GM23338 (cell line): ENCODE results near the gene CLCN1. TPM values are rescaled to one million over a fixed set of nuclear protein-coding genes. Genes with fewer than 3 reads are reported as not detected.

Source experiments
- ATAC-seq: fragments of 200-7000 bp; cut with Tn5 transposase; 3 replicates; pipeline ENCODE4 v1.9.1; 2020
- DNase-seq: peaks from one replicate; pipeline ENCODE4 v3.0.0-alpha.2; 2015; ENCODE audit warnings: low spot score
- H2AFZ ChIP-seq: fragments of 200-600 bp; sonication (generic); 2 replicates; pipeline ENCODE4 v1.8.0; 2016; ENCODE audit warnings: antibody characterized with exemption, mild to moderate bottlenecking, moderate library complexity
- H3F3A ChIP-seq: fragments of 200-600 bp; sonication (generic); replicated peaks from 2 replicates; pipeline ENCODE4 v1.8.0; 2017; ENCODE audit warnings: antibody characterized with exemption, mixed run types, low read depth
- H3K27ac ChIP-seq: fragments of 200-600 bp; sonication (generic); 2 replicates; pipeline ENCODE4 v1.6.1; 2016; ENCODE audit warnings: low read depth
- H3K27me3 ChIP-seq: fragments of 200-600 bp; sonication (generic); 2 replicates; pipeline ENCODE4 v1.8.0; 2016; ENCODE audit warnings: mild to moderate bottlenecking, mixed run types, moderate library complexity; ENCODE audit not compliant: insufficient read depth
- H3K36me3 ChIP-seq: fragments of 200-600 bp; sonication (generic); 2 replicates; pipeline ENCODE4 v1.8.0; 2016; ENCODE audit warnings: mild to moderate bottlenecking; ENCODE audit not compliant: insufficient read depth
- H3K4me1 ChIP-seq: fragments of 200-600 bp; sonication (generic); 2 replicates; pipeline ENCODE4 v1.8.0; 2016; ENCODE audit warnings: mild to moderate bottlenecking, moderate library complexity; ENCODE audit not compliant: insufficient read depth
- H3K4me2 ChIP-seq: fragments of 200-600 bp; sonication (generic); 2 replicates; pipeline ENCODE4 v1.7.1; 2017; ENCODE audit warnings: mixed run types
- H3K4me3 ChIP-seq: fragments of 200-600 bp; sonication (generic); 2 replicates; pipeline ENCODE4 v1.6.1; 2016; ENCODE audit warnings: mixed run types
- H3K79me2 ChIP-seq: fragments of 200-600 bp; sonication (generic); replicated peaks from 2 replicates; pipeline ENCODE4 v1.8.0; 2017; ENCODE audit warnings: mild to moderate bottlenecking; ENCODE audit not compliant: insufficient read depth
- H3K9me2 ChIP-seq: fragments of 200-600 bp; sonication (generic); 2 replicates; pipeline ENCODE4 v1.8.0; 2017; ENCODE audit not compliant: insufficient read depth
- H4K20me1 ChIP-seq: fragments of 200-600 bp; sonication (generic); replicated peaks from 2 replicates; pipeline ENCODE4 v1.8.0; 2017; ENCODE audit warnings: mild to moderate bottlenecking; ENCODE audit not compliant: insufficient read depth
- H3K27ac Mint-ChIP-seq: 2 replicates; pipeline ENCODE4 v1.8.0; 2020; ENCODE audit warnings: inconsistent platforms, mild to moderate bottlenecking, moderate library complexity, mixed read lengths
- H3K27me3 Mint-ChIP-seq: 3 replicates; pipeline ENCODE4 v1.8.0; 2022; ENCODE audit warnings: low read depth, mild to moderate bottlenecking, moderate library complexity, mixed read lengths, inconsistent platforms; ENCODE audit not compliant: insufficient read depth, poor library complexity
- H3K36me3 Mint-ChIP-seq: 3 replicates; pipeline ENCODE4 v1.8.0; 2021; ENCODE audit warnings: low read depth, mild to moderate bottlenecking, inconsistent platforms, moderate library complexity, mixed read lengths
- H3K4me1 Mint-ChIP-seq: 3 replicates; pipeline ENCODE4 v1.8.0; 2020; ENCODE audit warnings: mild to moderate bottlenecking, inconsistent platforms, mixed read lengths
- H3K4me3 Mint-ChIP-seq: 3 replicates; pipeline ENCODE4 v1.8.0; 2021; ENCODE audit warnings: moderate library complexity, mild to moderate bottlenecking, inconsistent platforms, mixed read lengths
- H3K9me3 Mint-ChIP-seq: 3 replicates; pipeline ENCODE4 v1.8.0; 2020; ENCODE audit warnings: moderate library complexity, mild to moderate bottlenecking, inconsistent platforms, mixed read lengths
- EZH2 ChIP-seq: fragments of 200-600 bp; sonication (generic); IDR thresholded peaks from one replicate; pipeline ENCODE4 v1.8.0; 2017; ENCODE audit warnings: antibody characterized with exemption, mild to moderate bottlenecking, low read depth; ENCODE audit not compliant: unreplicated experiment
- NANOG ChIP-seq: IDR thresholded peaks from 2 replicates; pipeline ENCODE4 v1.6.1; 2016; ENCODE audit warnings: antibody characterized with exemption, borderline replicate concordance
- polyA plus RNA-seq: library from polyadenylated mRNA; unstranded; fragments of >200 nt; fragmentation: Nextera tagmentation; extraction: Ambion mirVana; gene quantifications from 2 replicates; pipeline ENCODE4 v1.2.1, GENCODE V29; 2016
- total RNA-seq: library from RNA; depleted of rRNA; stranded (reverse); fragments of >200 nt; shearing (Covaris generic); gene quantifications from 2 replicates; pipeline ENCODE4 v1.2.3, GENCODE V29; 2014
- TF ChIP-seq, protein P1 (sequence below): IDR thresholded peaks from one replicate; pipeline ENCODE4 v1.6.1; 2018; ENCODE audit warnings: antibody characterized with exemption; ENCODE audit not compliant: unreplicated experiment
- TF ChIP-seq, protein P2 (sequence below): fragments of 250-450 bp; sonication (Bioruptor Pico); IDR thresholded peaks from 2 replicates; pipeline ENCODE4 v1.5.0; 2020; ENCODE audit warnings: mild to moderate bottlenecking, moderate library complexity

Gene CLCN1
- total and polyA plus RNA-seq, 2 experiments from 2014 or later, result 0.38 to 0.48 TPM

DNA sequence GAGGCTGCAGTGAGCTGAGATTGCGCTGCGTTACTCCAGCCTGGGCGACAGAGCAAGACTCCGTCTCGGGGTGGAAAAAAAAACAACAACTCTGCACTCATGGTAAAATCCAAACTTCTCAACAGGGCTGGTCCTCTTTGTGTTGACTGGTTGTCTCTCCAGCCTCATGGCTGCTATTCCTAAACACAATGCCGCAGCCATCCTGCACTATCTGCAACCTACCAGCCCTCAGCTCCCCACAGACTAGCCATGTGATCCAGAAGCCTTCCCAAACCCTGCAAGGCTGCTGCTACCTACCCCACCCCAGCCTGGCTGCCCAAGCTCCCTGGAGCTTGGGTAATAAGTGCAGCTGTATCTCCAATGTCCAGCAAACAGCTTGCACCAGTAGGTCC, 77.0 kb downstream of the CLCN1 start (continued):
- TF ChIP-seq, protein P1, sequence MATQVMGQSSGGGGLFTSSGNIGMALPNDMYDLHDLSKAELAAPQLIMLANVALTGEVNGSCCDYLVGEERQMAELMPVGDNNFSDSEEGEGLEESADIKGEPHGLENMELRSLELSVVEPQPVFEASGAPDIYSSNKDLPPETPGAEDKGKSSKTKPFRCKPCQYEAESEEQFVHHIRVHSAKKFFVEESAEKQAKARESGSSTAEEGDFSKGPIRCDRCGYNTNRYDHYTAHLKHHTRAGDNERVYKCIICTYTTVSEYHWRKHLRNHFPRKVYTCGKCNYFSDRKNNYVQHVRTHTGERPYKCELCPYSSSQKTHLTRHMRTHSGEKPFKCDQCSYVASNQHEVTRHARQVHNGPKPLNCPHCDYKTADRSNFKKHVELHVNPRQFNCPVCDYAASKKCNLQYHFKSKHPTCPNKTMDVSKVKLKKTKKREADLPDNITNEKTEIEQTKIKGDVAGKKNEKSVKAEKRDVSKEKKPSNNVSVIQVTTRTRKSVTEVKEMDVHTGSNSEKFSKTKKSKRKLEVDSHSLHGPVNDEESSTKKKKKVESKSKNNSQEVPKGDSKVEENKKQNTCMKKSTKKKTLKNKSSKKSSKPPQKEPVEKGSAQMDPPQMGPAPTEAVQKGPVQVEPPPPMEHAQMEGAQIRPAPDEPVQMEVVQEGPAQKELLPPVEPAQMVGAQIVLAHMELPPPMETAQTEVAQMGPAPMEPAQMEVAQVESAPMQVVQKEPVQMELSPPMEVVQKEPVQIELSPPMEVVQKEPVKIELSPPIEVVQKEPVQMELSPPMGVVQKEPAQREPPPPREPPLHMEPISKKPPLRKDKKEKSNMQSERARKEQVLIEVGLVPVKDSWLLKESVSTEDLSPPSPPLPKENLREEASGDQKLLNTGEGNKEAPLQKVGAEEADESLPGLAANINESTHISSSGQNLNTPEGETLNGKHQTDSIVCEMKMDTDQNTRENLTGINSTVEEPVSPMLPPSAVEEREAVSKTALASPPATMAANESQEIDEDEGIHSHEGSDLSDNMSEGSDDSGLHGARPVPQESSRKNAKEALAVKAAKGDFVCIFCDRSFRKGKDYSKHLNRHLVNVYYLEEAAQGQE, result no peak

DNA sequence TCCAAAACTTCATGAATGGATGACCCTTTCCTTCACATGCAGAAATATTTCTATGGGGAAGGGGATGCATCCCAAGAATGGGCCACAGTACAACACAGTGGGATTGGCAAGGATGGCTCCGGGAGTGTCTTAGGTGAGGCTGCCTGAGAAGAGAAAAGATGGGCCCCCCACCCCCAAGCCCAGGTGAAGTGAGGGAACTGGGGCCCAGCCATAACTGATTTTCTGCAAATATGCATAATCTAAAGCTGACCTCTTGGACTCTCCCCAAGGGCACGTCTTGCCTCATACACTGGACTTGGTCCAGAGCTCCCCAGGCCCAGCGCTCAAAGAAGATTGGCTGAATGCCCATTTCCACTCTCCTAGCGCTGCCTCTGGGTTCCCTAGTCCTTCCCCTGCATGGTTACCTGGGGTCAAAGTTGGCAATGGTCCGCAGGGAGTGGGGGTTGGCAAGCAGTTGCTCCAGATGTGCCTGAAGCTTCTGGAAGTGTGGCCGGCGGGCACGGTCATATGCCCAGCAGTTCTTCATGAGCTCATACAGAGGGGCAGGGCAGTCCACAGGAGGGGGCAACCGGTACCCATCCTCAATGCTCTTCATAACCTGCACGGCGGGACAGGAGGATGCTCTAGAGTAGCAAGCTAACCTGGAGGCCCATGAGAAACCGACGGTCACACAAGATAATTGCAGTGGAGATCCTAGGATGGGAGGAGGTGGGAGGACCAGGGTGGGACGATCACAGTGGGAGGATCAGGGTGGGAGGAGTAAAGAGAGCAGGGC, 77.5 kb downstream of the CLCN1 start:
- DNase-seq (no peak), ATAC-seq (no peak)
- peaks cover 41% of the 10 kb centered on the region for H3K36me3 ChIP-seq
- peaks cover 27% of the 10 kb centered on the region for H3K27me3 Mint-ChIP-seq
- H3K4me3 Mint-ChIP-seq, result no peak overlapping the region
- H3K79me2 ChIP-seq, result no peaks in the 10 kb centered on the region
- no peaks in the 10 kb centered on the region for H3K9me2 ChIP-seq
- H3K4me3 ChIP-seq, result no peak overlapping the region
- H3K27ac Mint-ChIP-seq, result no peak overlapping the region
- H3K27me3 ChIP-seq, result no peaks in the 10 kb centered on the region
- TF ChIP-seq EZH2 (no peak), NANOG (no peak)
- TF ChIP-seq, protein P1, result no peak
- H2AFZ ChIP-seq, result no peak overlapping the region
- no peak overlapping the region for H3K4me2 ChIP-seq
- H3K4me1 ChIP-seq, result no peaks in the 10 kb centered on the region; the same call in 1 of the 2 replicates
- H4K20me1 ChIP-seq, result peaks cover 12% of the 10 kb centered on the region
- H3K4me1 Mint-ChIP-seq, result no peaks in the 10 kb centered on the region; the same call in 1 of the 3 replicates
- no peaks in the 10 kb centered on the region; the same call in 2 of the 3 replicates for H3K9me3 Mint-ChIP-seq
- H3K36me3 Mint-ChIP-seq, result peaks cover 94% of the 10 kb centered on the region
- H3K27ac ChIP-seq, result no peak overlapping the region
- peaks cover 54% of the 10 kb centered on the region for H3F3A ChIP-seq

DNA sequence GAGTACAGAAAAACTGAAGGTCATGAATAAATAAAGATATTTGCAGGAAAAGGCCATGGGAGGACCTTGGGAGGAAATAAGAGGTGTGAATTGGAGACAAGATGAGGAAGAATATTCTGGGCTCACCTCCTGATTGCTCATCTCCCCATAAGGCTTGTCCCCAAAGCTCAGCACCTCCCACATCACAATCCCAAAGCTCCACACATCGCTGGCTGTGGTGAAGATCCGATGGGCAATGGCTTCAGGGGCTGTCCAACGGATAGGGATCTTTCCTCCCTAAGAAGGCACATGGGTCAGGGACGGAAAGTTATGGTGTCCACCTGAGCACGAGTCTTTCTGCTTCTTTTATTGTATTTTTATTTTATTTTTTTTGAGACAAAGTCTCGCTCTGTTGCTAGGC, 78.2 kb downstream of the CLCN1 start:
- no peaks in the 10 kb centered on the region; the same call in 1 of the 2 replicates for H3K4me1 ChIP-seq
- peaks cover 48% of the 10 kb centered on the region for H3F3A ChIP-seq
- H3K27ac ChIP-seq, result no peak overlapping the region
- H3K4me1 Mint-ChIP-seq, result no peaks in the 10 kb centered on the region; the same call in 1 of the 3 replicates
- no peak overlapping the region for H3K27ac Mint-ChIP-seq
- no peaks in the 10 kb centered on the region; the same call in 2 of the 3 replicates for H3K9me3 Mint-ChIP-seq
- no peak overlapping the region for H3K4me2 ChIP-seq
- peaks cover 97% of the 10 kb centered on the region for H3K36me3 Mint-ChIP-seq
- H2AFZ ChIP-seq, result no peak overlapping the region
- no peak for DNase-seq
- no peaks in the 10 kb centered on the region for H3K79me2 ChIP-seq
- ATAC-seq, result no peak
- peaks cover 37% of the 10 kb centered on the region for H3K36me3 ChIP-seq
- H3K27me3 Mint-ChIP-seq, result peaks cover 25% of the 10 kb centered on the region
- no peaks in the 10 kb centered on the region for H3K27me3 ChIP-seq
- no peaks in the 10 kb centered on the region for H3K9me2 ChIP-seq
- H4K20me1 ChIP-seq, result peaks cover 9% of the 10 kb centered on the region
- H3K4me3 ChIP-seq, result no peak overlapping the region
- no peak overlapping the region for H3K4me3 Mint-ChIP-seq
- TF ChIP-seq NANOG, result no peak
- TF ChIP-seq, protein P2, sequence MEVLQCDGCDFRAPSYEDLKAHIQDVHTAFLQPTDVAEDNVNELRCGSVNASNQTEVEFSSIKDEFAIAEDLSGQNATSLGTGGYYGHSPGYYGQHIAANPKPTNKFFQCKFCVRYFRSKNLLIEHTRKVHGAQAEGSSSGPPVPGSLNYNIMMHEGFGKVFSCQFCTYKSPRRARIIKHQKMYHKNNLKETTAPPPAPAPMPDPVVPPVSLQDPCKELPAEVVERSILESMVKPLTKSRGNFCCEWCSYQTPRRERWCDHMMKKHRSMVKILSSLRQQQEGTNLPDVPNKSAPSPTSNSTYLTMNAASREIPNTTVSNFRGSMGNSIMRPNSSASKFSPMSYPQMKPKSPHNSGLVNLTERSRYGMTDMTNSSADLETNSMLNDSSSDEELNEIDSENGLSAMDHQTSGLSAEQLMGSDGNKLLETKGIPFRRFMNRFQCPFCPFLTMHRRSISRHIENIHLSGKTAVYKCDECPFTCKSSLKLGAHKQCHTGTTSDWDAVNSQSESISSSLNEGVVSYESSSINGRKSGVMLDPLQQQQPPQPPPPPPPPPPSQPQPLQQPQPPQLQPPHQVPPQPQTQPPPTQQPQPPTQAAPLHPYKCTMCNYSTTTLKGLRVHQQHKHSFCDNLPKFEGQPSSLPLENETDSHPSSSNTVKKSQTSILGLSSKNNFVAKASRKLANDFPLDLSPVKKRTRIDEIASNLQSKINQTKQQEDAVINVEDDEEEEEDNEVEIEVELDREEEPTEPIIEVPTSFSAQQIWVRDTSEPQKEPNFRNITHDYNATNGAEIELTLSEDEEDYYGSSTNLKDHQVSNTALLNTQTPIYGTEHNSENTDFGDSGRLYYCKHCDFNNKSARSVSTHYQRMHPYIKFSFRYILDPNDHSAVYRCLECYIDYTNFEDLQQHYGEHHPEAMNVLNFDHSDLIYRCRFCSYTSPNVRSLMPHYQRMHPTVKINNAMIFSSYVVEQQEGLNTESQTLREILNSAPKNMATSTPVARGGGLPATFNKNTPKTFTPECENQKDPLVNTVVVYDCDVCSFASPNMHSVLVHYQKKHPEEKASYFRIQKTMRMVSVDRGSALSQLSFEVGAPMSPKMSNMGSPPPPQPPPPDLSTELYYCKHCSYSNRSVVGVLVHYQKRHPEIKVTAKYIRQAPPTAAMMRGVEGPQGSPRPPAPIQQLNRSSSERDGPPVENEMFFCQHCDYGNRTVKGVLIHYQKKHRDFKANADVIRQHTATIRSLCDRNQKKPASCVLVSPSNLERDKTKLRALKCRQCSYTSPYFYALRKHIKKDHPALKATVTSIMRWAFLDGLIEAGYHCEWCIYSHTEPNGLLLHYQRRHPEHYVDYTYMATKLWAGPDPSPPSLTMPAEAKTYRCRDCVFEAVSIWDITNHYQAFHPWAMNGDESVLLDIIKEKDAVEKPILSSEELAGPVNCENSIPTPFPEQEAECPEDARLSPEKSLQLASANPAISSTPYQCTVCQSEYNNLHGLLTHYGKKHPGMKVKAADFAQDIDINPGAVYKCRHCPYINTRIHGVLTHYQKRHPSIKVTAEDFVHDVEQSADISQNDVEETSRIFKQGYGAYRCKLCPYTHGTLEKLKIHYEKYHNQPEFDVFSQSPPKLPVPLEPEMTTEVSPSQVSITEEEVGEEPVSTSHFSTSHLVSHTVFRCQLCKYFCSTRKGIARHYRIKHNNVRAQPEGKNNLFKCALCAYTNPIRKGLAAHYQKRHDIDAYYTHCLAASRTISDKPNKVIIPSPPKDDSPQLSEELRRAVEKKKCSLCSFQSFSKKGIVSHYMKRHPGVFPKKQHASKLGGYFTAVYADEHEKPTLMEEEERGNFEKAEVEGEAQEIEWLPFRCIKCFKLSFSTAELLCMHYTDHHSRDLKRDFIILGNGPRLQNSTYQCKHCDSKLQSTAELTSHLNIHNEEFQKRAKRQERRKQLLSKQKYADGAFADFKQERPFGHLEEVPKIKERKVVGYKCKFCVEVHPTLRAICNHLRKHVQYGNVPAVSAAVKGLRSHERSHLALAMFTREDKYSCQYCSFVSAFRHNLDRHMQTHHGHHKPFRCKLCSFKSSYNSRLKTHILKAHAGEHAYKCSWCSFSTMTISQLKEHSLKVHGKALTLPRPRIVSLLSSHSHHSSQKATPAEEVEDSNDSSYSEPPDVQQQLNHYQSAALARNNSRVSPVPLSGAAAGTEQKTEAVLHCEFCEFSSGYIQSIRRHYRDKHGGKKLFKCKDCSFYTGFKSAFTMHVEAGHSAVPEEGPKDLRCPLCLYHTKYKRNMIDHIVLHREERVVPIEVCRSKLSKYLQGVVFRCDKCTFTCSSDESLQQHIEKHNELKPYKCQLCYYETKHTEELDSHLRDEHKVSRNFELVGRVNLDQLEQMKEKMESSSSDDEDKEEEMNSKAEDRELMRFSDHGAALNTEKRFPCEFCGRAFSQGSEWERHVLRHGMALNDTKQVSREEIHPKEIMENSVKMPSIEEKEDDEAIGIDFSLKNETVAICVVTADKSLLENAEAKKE (CRISPR knock-in tag), result no peak
